SK-N-SH treated with all-trans-retinoic acid at 6 μM for 48 hours (cell line): ENCODE results near the gene NTM.

Experiments used
- ATAC-seq: fragments of 200-7000 bp; cut with Tn5 transposase; 3 replicates; pipeline ENCODE4 v1.9.1; 2020; ENCODE audit warnings: mild to moderate bottlenecking, moderate library complexity
- ARNTL ChIP-seq: fragments of 450-650 bp; formaldehyde crosslinking; IDR thresholded peaks from 2 replicates; pipeline ENCODE4 v1.5.0; 2020; ENCODE audit warnings: low read depth, mild to moderate bottlenecking, moderate library complexity, borderline replicate concordance
- CSDC2 ChIP-seq: fragments of 250-450 bp; sonication (Bioruptor Pico); IDR thresholded peaks from 2 replicates; pipeline ENCODE4 v1.5.0; 2020; ENCODE audit warnings: mild to moderate bottlenecking, moderate library complexity
- ESRRG ChIP-seq: fragments of 250-450 bp; sonication (Bioruptor Pico); IDR thresholded peaks from 2 replicates; pipeline ENCODE4 v1.6.1; 2021; ENCODE audit warnings: mild to moderate bottlenecking
- GLIS3 ChIP-seq: fragments of 250-450 bp; sonication (Bioruptor Pico); IDR thresholded peaks from 2 replicates; pipeline ENCODE4 v1.5.0; 2020; ENCODE audit warnings: mild to moderate bottlenecking, moderate library complexity
- ISL1 ChIP-seq: fragments of 250-450 bp; sonication (Bioruptor Pico); IDR thresholded peaks from 2 replicates; pipeline ENCODE4 v2.1.2; 2022; ENCODE audit warnings: mild to moderate bottlenecking, moderate library complexity
- PPARA ChIP-seq: fragments of 250-450 bp; sonication (Bioruptor Pico); IDR thresholded peaks from 2 replicates; pipeline ENCODE4 v1.5.0; 2020; ENCODE audit warnings: mild to moderate bottlenecking, borderline replicate concordance
- RARB ChIP-seq: fragments of 250-450 bp; sonication (Bioruptor Pico); IDR thresholded peaks from 2 replicates; pipeline ENCODE4 v1.8.0; 2021; ENCODE audit warnings: mild to moderate bottlenecking, moderate library complexity
- SNAI2 ChIP-seq: fragments of 250-450 bp; sonication (Bioruptor Pico); IDR thresholded peaks from 2 replicates; pipeline ENCODE4 v1.5.0; 2020; ENCODE audit warnings: mild to moderate bottlenecking, moderate library complexity
- TCF4 ChIP-seq: fragments of 250-450 bp; sonication (Bioruptor Pico); IDR thresholded peaks from 2 replicates; pipeline ENCODE4 v1.8.0; 2021; ENCODE audit warnings: mild to moderate bottlenecking, moderate library complexity, borderline replicate concordance
- TOX ChIP-seq: fragments of 250-450 bp; sonication (Bioruptor Pico); IDR thresholded peaks from 2 replicates; pipeline ENCODE4 v1.8.0; 2021; ENCODE audit warnings: mild to moderate bottlenecking, moderate library complexity, borderline replicate concordance
- ZC3H10 ChIP-seq: fragments of 250-450 bp; sonication (Bioruptor Pico); IDR thresholded peaks from 2 replicates; pipeline ENCODE4 v1.5.1; 2021; ENCODE audit warnings: mild to moderate bottlenecking, moderate library complexity
- ZNF70 ChIP-seq: fragments of 450-650 bp; formaldehyde crosslinking; IDR thresholded peaks from 2 replicates; pipeline ENCODE4 v1.5.0; 2020; ENCODE audit warnings: mild to moderate bottlenecking, moderate library complexity
- ZNF8 ChIP-seq: fragments of 450-650 bp; formaldehyde crosslinking; IDR thresholded peaks from 2 replicates; pipeline ENCODE4 v1.5.0; 2020; ENCODE audit warnings: mild to moderate bottlenecking, moderate library complexity
- TF ChIP-seq, protein P1 (sequence below): fragments of 250-450 bp; sonication (Bioruptor Pico); IDR thresholded peaks from 2 replicates; pipeline ENCODE4 v1.5.1; 2020; ENCODE audit warnings: low read depth, mild to moderate bottlenecking, moderate library complexity
- TF ChIP-seq, protein P2 (sequence below): fragments of 250-450 bp; sonication (Bioruptor Pico); IDR thresholded peaks from 2 replicates; pipeline ENCODE4 v1.8.0; 2020; ENCODE audit warnings: mild to moderate bottlenecking, moderate library complexity, borderline replicate concordance
- TF ChIP-seq, protein P3 (sequence below): fragments of 250-450 bp; sonication (Bioruptor Pico); IDR thresholded peaks from 2 replicates; pipeline ENCODE4 v1.5.0; 2020; ENCODE audit warnings: mild to moderate bottlenecking, moderate library complexity

NTM gene

DNA sequence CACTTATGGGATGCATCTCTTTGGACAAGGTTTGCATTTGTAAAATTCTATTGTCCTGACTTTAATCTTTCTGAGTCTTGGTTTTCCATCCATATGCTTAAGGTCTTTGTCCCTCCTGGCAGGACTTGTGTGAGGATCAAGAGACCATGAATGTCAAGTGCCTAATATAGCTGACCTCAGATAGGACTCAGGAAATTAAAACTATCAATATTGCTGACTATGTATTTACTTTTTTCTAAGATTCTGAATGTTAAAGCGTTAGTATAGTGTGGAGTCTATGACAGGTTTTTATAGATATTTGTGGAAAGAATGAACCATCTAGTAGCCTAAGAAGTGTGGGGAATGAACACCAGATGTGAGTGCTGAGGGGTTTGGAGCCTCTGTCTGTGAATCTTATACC lies 637.8 kb downstream of the NTM start:
- ATAC-seq, result no peak
- TF ChIP-seq ARNTL (CRISPR knock-in tag) (no peak), ISL1 (CRISPR knock-in tag) (no peak), CSDC2 (CRISPR knock-in tag) (no peak), TOX (CRISPR knock-in tag) (no peak), ESRRG (no peak), TCF4 (no peak), GLIS3 (CRISPR knock-in tag) (no peak), PPARA (CRISPR knock-in tag) (no peak)
- TF ChIP-seq, protein P1, sequence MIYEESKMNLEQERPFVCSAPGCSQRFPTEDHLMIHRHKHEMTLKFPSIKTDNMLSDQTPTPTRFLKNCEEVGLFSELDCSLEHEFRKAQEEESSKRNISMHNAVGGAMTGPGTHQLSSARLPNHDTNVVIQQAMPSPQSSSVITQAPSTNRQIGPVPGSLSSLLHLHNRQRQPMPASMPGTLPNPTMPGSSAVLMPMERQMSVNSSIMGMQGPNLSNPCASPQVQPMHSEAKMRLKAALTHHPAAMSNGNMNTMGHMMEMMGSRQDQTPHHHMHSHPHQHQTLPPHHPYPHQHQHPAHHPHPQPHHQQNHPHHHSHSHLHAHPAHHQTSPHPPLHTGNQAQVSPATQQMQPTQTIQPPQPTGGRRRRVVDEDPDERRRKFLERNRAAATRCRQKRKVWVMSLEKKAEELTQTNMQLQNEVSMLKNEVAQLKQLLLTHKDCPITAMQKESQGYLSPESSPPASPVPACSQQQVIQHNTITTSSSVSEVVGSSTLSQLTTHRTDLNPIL (CRISPR knock-in tag), result no peak
- TF ChIP-seq, protein P2, sequence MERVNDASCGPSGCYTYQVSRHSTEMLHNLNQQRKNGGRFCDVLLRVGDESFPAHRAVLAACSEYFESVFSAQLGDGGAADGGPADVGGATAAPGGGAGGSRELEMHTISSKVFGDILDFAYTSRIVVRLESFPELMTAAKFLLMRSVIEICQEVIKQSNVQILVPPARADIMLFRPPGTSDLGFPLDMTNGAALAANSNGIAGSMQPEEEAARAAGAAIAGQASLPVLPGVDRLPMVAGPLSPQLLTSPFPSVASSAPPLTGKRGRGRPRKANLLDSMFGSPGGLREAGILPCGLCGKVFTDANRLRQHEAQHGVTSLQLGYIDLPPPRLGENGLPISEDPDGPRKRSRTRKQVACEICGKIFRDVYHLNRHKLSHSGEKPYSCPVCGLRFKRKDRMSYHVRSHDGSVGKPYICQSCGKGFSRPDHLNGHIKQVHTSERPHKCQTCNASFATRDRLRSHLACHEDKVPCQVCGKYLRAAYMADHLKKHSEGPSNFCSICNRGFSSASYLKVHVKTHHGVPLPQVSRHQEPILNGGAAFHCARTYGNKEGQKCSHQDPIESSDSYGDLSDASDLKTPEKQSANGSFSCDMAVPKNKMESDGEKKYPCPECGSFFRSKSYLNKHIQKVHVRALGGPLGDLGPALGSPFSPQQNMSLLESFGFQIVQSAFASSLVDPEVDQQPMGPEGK (CRISPR knock-in tag), result no peak
- TF ChIP-seq, all 23 proteins: peak for 0

DNA sequence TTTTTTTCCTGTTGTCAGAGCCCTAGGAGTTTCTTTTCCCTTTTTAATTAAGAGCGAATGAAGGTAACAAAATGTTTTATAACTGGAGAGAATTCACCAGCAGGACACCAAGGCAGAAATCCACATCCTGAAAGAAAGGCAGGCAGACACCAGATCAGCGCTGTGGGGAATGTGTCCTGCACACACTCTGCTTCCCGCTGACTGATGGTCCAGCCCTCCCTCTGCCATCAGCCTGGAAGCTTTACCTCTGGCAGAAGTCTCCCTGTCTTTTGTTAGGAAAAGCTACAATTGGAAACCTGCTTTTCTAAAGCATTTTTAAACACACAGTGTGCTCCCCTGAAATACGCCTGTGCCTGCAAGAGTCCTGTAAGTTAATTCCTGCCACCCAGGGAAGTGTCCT lies 638.5 kb downstream of the NTM start:
- ATAC-seq, result peak; percentile 71
- TF ChIP-seq CSDC2 (CRISPR knock-in tag) (no peak), ZC3H10 (CRISPR knock-in tag) (no peak)

DNA sequence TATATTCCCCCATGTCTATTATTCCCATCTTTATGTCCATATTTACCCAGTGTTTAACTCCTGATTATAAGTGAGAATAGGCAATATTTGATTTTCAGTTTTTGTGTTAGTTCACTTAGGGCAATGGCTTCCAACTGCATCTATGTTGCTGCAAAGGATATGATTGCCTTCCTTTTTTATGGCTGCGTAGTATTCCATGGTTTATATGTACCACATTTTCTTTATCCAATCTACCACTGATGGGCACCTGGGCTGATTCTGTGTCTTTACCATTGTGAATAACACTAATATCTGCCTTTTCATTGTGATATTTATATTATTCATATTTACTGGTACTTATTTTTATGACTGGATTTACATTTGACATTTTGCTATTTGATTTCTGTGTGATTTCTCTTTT lies 649.6 kb downstream of the NTM start:
- ATAC-seq, result no peak

DNA sequence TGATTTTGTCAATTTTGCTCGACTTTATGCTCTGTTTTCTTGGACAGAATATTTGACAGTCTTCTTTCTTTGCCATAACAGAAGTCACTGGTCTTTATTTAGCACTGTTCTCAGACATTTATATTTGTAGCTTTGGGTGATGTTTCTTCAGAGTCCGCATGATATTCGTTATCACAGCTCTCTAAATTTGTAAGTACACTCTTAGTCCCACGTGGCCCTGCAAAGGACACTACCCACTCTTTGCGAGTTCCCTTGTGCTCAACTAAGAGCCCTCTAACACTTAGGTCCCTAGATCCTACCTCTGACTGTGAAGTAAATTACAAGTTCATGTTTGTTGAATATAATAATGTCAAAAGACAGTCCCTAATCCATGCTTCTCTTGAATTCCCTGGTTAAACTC lies 651.9 kb downstream of the NTM start:
- TF ChIP-seq, protein P2 (CRISPR knock-in tag), result no peak
- TF ChIP-seq, protein P3, sequence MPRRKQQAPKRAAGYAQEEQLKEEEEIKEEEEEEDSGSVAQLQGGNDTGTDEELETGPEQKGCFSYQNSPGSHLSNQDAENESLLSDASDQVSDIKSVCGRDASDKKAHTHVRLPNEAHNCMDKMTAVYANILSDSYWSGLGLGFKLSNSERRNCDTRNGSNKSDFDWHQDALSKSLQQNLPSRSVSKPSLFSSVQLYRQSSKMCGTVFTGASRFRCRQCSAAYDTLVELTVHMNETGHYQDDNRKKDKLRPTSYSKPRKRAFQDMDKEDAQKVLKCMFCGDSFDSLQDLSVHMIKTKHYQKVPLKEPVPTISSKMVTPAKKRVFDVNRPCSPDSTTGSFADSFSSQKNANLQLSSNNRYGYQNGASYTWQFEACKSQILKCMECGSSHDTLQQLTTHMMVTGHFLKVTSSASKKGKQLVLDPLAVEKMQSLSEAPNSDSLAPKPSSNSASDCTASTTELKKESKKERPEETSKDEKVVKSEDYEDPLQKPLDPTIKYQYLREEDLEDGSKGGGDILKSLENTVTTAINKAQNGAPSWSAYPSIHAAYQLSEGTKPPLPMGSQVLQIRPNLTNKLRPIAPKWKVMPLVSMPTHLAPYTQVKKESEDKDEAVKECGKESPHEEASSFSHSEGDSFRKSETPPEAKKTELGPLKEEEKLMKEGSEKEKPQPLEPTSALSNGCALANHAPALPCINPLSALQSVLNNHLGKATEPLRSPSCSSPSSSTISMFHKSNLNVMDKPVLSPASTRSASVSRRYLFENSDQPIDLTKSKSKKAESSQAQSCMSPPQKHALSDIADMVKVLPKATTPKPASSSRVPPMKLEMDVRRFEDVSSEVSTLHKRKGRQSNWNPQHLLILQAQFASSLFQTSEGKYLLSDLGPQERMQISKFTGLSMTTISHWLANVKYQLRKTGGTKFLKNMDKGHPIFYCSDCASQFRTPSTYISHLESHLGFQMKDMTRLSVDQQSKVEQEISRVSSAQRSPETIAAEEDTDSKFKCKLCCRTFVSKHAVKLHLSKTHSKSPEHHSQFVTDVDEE (CRISPR knock-in tag), result no peak
- no peak for TF ChIP-seq TCF4
- no peak for ATAC-seq

More for the DNA sequence above, 649.6 kb downstream of the NTM start:
- TF ChIP-seq TOX (CRISPR knock-in tag), result no peak
- peak; percentile 78 for TF ChIP-seq ZNF8

DNA sequence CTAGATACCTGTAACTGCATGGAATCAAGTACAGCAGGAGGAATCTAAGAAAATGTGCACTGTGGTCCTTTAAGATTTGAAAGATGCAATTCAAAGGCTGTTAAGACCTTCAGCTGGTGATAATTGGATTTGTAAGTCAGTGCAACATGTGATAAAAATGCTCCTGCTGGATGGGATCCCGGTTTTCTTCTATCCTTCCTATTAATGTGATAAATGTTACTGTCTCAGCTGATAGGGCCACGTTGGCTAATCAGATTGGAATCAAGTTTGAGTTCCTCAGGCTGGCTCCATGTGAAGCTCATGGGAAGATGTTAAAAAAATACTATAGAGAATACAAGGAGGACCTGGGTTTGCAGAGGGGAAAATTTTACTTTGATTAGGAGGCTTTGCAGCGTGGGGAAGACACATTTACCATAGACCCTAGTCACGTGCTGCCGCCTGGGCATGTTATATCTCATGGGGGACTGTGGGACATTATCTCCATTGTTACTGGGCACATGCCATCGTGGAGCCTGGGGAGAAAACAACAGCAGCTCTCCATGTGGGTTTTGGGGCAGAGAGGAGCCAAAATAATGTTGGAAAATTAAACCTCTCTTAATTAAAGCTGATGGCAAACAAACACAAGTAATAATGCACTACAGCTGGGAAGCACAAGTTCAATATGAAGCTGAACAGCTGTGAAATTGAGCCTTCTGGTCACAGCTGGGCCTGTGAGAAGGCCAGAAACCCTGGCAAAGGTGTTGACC lies 652.5 kb downstream of the NTM start:
- ATAC-seq, result peak; percentile 74
- TF ChIP-seq ISL1 (CRISPR knock-in tag) (peak; percentile 79), ARNTL (CRISPR knock-in tag) (no peak)

DNA sequence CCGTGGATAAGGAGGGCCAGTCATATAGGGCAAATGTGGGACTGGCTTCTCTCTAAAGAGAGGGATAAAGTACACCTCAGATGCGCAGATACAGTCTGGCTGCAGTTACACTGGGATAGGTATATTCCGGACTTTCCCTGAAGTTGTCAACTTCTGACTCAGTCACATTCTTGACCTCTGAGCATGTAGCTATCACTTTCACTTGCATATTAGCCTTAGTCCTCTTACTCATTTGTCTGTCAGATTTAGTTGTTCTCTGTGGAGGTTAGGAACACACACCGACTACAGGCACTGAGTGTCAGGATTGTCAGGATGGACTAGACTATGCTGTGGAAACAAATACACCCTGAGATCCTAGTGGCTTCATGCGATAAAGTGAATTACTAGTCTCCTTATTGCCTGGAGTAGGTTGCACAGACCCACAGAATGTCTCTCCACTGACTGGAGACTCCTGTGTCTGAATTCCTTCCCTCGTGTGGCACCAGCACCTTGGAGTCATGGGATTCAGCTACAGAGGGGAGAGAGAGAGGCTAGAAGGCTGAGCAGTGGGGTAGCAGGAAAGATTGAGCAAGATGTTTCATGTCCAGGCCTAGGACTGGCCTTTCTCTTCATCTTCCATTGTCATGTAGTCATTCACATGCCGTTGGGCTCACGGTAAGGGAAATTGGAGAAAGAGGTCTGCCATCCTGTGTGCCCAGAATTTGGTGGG lies 654.3 kb downstream of the NTM start:
- peak; percentile 82 for ATAC-seq
- no peak for TF ChIP-seq ZC3H10 (CRISPR knock-in tag)
- no peak for TF ChIP-seq TCF4
- TF ChIP-seq PPARA (CRISPR knock-in tag), result no peak
- no peak for TF ChIP-seq RARB (CRISPR knock-in tag)
- TF ChIP-seq, protein P3 (CRISPR knock-in tag), result no peak
- TF ChIP-seq ZNF70 (CRISPR knock-in tag), result no peak
- no peak for TF ChIP-seq ESRRG
- TF ChIP-seq CSDC2 (CRISPR knock-in tag), result no peak
- TF ChIP-seq, protein P1 (CRISPR knock-in tag), result no peak
- no peak for TF ChIP-seq SNAI2 (CRISPR knock-in tag)
